H1 (cell line): ENCODE results near the gene BCAR3. TPM values are rescaled to one million over a fixed set of nuclear protein-coding genes. Genes with fewer than 3 reads are reported as not detected.

Experiments
- CTCF ChIA-PET: fragments of 300-600 bp; sonication (Branson Sonifier 250); formaldehyde crosslinking; loops from one replicate; lab custom pipeline; 2021; ENCODE audit not compliant: partially characterized antibody; lab: Charles Lee
- POLR2A ChIA-PET: fragments of 300-600 bp; sonication (Branson Sonifier 250); formaldehyde crosslinking; loops from one replicate; lab custom pipeline; 2021; ENCODE audit warnings: inconsistent platforms; ENCODE audit not compliant: partially characterized antibody; lab: Charles Lee
- DNase-seq, 2 experiments: peaks; one replicate each; pipeline versions ENCODE4 v3.0.0 to v3.0.0-alpha.2; 2010 to 2022; ENCODE audit warnings: low spot score in 2 of 2, low read depth in 1 of 2, mixed read lengths in 1 of 2
- FAIRE-seq: peaks from 2 replicates; lab custom pipeline; 2011; peaks lifted over from hg19 to GRCh38; lab: Jason Lieb, UNC
- H2AFZ ChIP-seq: 2 replicates; pipeline ENCODE4 v1.8.1; 2012; ENCODE audit warnings: low read length, inconsistent platforms
- H2AK5ac ChIP-seq: 2 replicates; pipeline ENCODE4 v1.6.1; 2013; ENCODE audit warnings: low read depth, low read length
- H2BK120ac ChIP-seq: replicated peaks from 2 replicates; pipeline ENCODE3; 2013; ENCODE audit warnings: low read depth, low read length, inconsistent platforms
- H2BK12ac ChIP-seq: 2 replicates; pipeline ENCODE4 v1.6.1; 2013; ENCODE audit warnings: low read depth, low read length
- H2BK15ac ChIP-seq: 2 replicates; pipeline ENCODE4 v1.6.1; 2013; ENCODE audit warnings: low read length
- H2BK20ac ChIP-seq: 2 replicates; pipeline ENCODE4 v1.6.1; 2013; ENCODE audit warnings: low read length
- H2BK5ac ChIP-seq: 2 replicates; pipeline ENCODE4 v1.6.1; 2013; ENCODE audit warnings: low read depth, low read length
- H3K14ac ChIP-seq: 2 replicates; pipeline ENCODE4 v1.6.1; 2013; ENCODE audit warnings: inconsistent platforms; ENCODE audit not compliant: insufficient read length
- H3K18ac ChIP-seq: 2 replicates; pipeline ENCODE4 v1.6.1; 2013; ENCODE audit warnings: low read length; ENCODE audit errors: extremely low read depth
- H3K23ac ChIP-seq: 2 replicates; pipeline ENCODE4 v1.6.1; 2013; ENCODE audit warnings: inconsistent platforms; ENCODE audit not compliant: insufficient read length
- H3K23me2 ChIP-seq: 2 replicates; pipeline ENCODE4 v1.6.1; 2013; ENCODE audit warnings: low read depth, low read length
- H3K27ac ChIP-seq: 2 replicates; pipeline ENCODE4 v1.6.1; 2011; ENCODE audit warnings: low read depth, low read length, inconsistent platforms
- H3K27me3 ChIP-seq, 4 experiments: replicated peaks in 1 of 4; 1 replicate in 1 of 4; 2 replicates in 3 of 4; pipeline versions ENCODE4 v1.6.1 to v1.8.1; 2011 to 2013; ENCODE audit warnings: low read length in 3 of 4, mild to moderate bottlenecking in 3 of 4, inconsistent platforms in 2 of 4, mixed read lengths in 2 of 4, moderate library complexity in 1 of 4; ENCODE audit not compliant: control insufficient read depth in 3 of 4, insufficient read depth in 3 of 4; ENCODE audit errors: extremely low read depth in 1 of 4
- H3K36me3 ChIP-seq, 4 experiments: 2 replicates each; pipeline versions ENCODE4 v1.6.1 to v1.8.1; 2011 to 2013; ENCODE audit warnings: mild to moderate bottlenecking in 4 of 4, low read length in 3 of 4, moderate library complexity in 2 of 4, control low read depth in 1 of 4, inconsistent platforms in 1 of 4; ENCODE audit not compliant: insufficient read depth in 4 of 4, control insufficient read depth in 2 of 4
- H3K4ac ChIP-seq: replicated peaks from 2 replicates; pipeline ENCODE3; 2013; ENCODE audit warnings: low read length, low read depth, mixed read lengths, inconsistent platforms; ENCODE audit not compliant: insufficient read length
- H3K4me1 ChIP-seq, 4 experiments: replicated peaks in 1 of 4; 1 replicate in 1 of 4; 2 replicates in 3 of 4; pipeline versions ENCODE4 v1.6.1 to v1.8.1; 2011 to 2013; ENCODE audit warnings: low read length in 3 of 4, inconsistent platforms in 2 of 4, mixed read lengths in 1 of 4; ENCODE audit not compliant: insufficient read depth in 4 of 4, control insufficient read depth in 3 of 4
- H3K4me2 ChIP-seq, 2 experiments: 2 replicates each; pipeline versions ENCODE4 v1.6.1 to v1.8.1; 2011 to 2013; ENCODE audit warnings: low read depth in 2 of 2, low read length in 2 of 2, control low read depth in 1 of 2, inconsistent platforms in 1 of 2, mild to moderate bottlenecking in 1 of 2; ENCODE audit not compliant: insufficient read depth in 1 of 2
- H3K4me3 ChIP-seq, 4 experiments: fragments of 200-600, 300-600 bp in 1 of 4; sonication (generic), shearing (Covaris generic), sonication (Bioruptor Twin) in 1 of 4; 2 replicates each; pipeline versions ENCODE4 v1.5.1 to v1.8.1; 2011 to 2016; ENCODE audit warnings: low read length in 4 of 4, low read depth in 3 of 4, control low read depth in 2 of 4, inconsistent platforms in 2 of 4, mild to moderate bottlenecking in 2 of 4, mixed read lengths in 1 of 4, moderate library complexity in 1 of 4; ENCODE audit not compliant: insufficient read depth in 2 of 4; ENCODE audit errors: extremely low read depth in 1 of 4
- H3K56ac ChIP-seq: replicated peaks from 2 replicates; pipeline ENCODE3; 2013; ENCODE audit warnings: low read depth, mild to moderate bottlenecking, mixed read lengths, low read length, inconsistent platforms; ENCODE audit not compliant: insufficient read length
- H3K79me1 ChIP-seq: 2 replicates; pipeline ENCODE4 v1.6.1; 2013; ENCODE audit warnings: low read depth, low read length, control low read depth
- H3K79me2 ChIP-seq, 2 experiments: 2 replicates each; pipeline versions ENCODE4 v1.6.1 to v1.8.1; 2012 to 2013; ENCODE audit warnings: low read length in 2 of 2, mild to moderate bottlenecking in 2 of 2, inconsistent platforms in 1 of 2; ENCODE audit not compliant: insufficient read depth in 2 of 2, control insufficient read depth in 1 of 2
- H3K9ac ChIP-seq, 4 experiments: replicated peaks in 1 of 4; 1 replicate in 1 of 4; 2 replicates in 3 of 4; pipeline versions ENCODE4 v1.6.1 to v1.8.1; 2011 to 2013; ENCODE audit warnings: low read depth in 3 of 4, low read length in 3 of 4, control low read depth in 2 of 4, mild to moderate bottlenecking in 2 of 4, moderate library complexity in 2 of 4, inconsistent platforms in 1 of 4; ENCODE audit errors: extremely low read depth in 1 of 4
- H3K9me3 ChIP-seq, 2 experiments: 2 replicates each; pipeline versions ENCODE4 v1.6.1 to v1.8.1; 2012 to 2013; ENCODE audit warnings: mild to moderate bottlenecking in 2 of 2, moderate library complexity in 2 of 2, control low read depth in 1 of 2, inconsistent platforms in 1 of 2, low read depth in 1 of 2, low read length in 1 of 2, mixed read lengths in 1 of 2; ENCODE audit not compliant: insufficient read depth in 2 of 2
- H4K20me1 ChIP-seq, 2 experiments: replicated peaks in 1 of 2; 2 replicates each; pipeline versions ENCODE3 to v1.8.1; 2011 to 2013; ENCODE audit warnings: inconsistent platforms in 2 of 2, low read length in 2 of 2, mild to moderate bottlenecking in 1 of 2; ENCODE audit not compliant: insufficient read depth in 2 of 2, control insufficient read depth in 1 of 2
- H4K5ac ChIP-seq: 2 replicates; pipeline ENCODE4 v1.6.1; 2013; ENCODE audit warnings: low read length, low read depth, mixed read lengths, inconsistent platforms; ENCODE audit not compliant: insufficient read length
- H4K8ac ChIP-seq: 2 replicates; pipeline ENCODE4 v1.8.0; 2013; ENCODE audit warnings: mild to moderate bottlenecking, moderate library complexity, low read length, inconsistent platforms; ENCODE audit not compliant: insufficient read depth; ENCODE audit errors: extremely low read depth
- H4K91ac ChIP-seq: replicated peaks from 2 replicates; pipeline ENCODE3; 2013; ENCODE audit warnings: low read length, mixed read lengths, inconsistent platforms; ENCODE audit not compliant: insufficient read length
- BACH1 ChIP-seq: IDR thresholded peaks from 2 replicates; pipeline ENCODE4 v1.6.1; 2012; ENCODE audit warnings: low read length, improper control_type of control experiment
- WGBS, 2 experiments: shearing (Covaris generic) in 1 of 2; methylation state at CpG; one replicate each; pipeline versions ENCODE4 v1.1.6 to v1.1.7; 2013 to 2015; ENCODE audit warnings: low lambda C conversion rate in 2 of 2, mixed read lengths in 2 of 2, inconsistent platforms in 1 of 2, low coverage in 1 of 2, missing lambda C conversion rate in 1 of 2; ENCODE audit not compliant: insufficient replicate concordance in 2 of 2, insufficient coverage in 1 of 2, insufficient read length in 1 of 2; ENCODE audit errors: extremely low coverage in 1 of 2, missing lambda C conversion rate in 1 of 2; 5-methylcytosine and 5-hydroxymethylcytosine counted together
- polyA plus RNA-seq, 7 experiments: library from polyadenylated mRNA; depleted of rRNA in 3 of 7; stranded (reverse) in 5 of 7; unstranded in 2 of 7; fragments of >200 nt in 5 of 7; fragments of 200-250 nt in 2 of 7; gene quantifications; 1 replicate in 5 of 7; 2 replicates in 1 of 7; 4 replicates in 1 of 7; pipeline versions ENCODE4 v1.2.1 to v1.2.3, GENCODE V29; 2011 to 2013; ENCODE audit warnings: missing spikeins in 2 of 7, mixed read lengths in 2 of 7
- total RNA-seq: library from RNA; stranded (reverse); fragmentation: NEBNext Ultra II Directional; extraction: Animal tissue kit (Norgen Biotek cat#: 25700); gene quantifications from 2 replicates; pipeline ENCODE4 v1.2.1, GENCODE V29; 2021
- TF ChIP-seq, protein P1 (sequence below): IDR thresholded peaks from 2 replicates; pipeline ENCODE4 v1.6.1; 2012; ENCODE audit warnings: inconsistent platforms

The BCAR3 gene
- total and polyA plus RNA-seq, 2 of the 8 experiments (the other 6 are each of a cell fraction or from before 2014, with no cell fraction given) = 5.6 to 9.2 TPM

DNA sequence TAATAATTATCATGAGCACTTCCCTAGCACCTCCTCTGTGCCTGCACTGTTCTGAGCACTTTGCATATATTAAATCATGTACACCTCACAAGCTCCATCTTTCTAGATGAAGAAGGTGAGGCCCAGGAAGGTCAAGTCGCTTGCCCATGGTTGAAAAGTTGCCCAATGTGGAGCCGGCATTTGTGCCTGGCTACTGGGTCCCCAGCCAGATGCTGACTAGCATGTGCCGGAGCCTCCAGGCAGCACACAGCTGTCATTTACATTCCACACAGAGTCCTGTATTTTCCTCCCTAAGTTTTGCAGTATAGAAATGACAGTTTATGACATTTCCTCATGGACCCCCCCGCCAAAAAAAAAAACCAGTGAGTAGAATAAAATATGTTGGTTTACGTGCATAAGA is 94.3 kb downstream of the BCAR3 start:
- POLR2A ChIA-PET = interaction anchor here (0.6 kb wide), 1 partner anchor 237 kb away, joined by 3 read pairs; no protein-coding TSS in a partner anchor
- Histone ChIP-seq H2AFZ (no peak overlapping the region), H4K5ac (no peak overlapping the region), H3K4me2 (no peak overlapping the region), H3K4me1 (no peaks in the 10 kb centered on the region; a peak in 1 of 7 replicates), H2BK20ac (no peak overlapping the region), H3K56ac (no peak overlapping the region), H3K9me3 (no peaks in the 10 kb centered on the region), H3K23me2 (no peaks in the 10 kb centered on the region), H3K14ac (no peak overlapping the region), H3K79me2 (no peaks in the 10 kb centered on the region), H2AK5ac (no peak overlapping the region), H4K91ac (no peak overlapping the region), H3K27me3 (no peaks in the 10 kb centered on the region), H3K23ac (no peak overlapping the region), H3K79me1 (no peaks in the 10 kb centered on the region), H3K4me3 (no peak overlapping the region), H2BK120ac (no peak overlapping the region), H3K27ac (no peak overlapping the region), H2BK5ac (no peak overlapping the region), H3K36me3 (peaks cover 0 to 10% (median 2%) of the 10 kb centered on the region in 4 experiments; a peak in 3 of 8 replicates), H4K8ac (no peak overlapping the region), H3K4ac (no peak overlapping the region), H2BK15ac (no peak overlapping the region), H2BK12ac (no peak overlapping the region), H3K9ac (no peak overlapping the region), H4K20me1 (no peaks in the 10 kb centered on the region), H3K18ac (no peak overlapping the region)
- TF ChIP-seq, protein P1, sequence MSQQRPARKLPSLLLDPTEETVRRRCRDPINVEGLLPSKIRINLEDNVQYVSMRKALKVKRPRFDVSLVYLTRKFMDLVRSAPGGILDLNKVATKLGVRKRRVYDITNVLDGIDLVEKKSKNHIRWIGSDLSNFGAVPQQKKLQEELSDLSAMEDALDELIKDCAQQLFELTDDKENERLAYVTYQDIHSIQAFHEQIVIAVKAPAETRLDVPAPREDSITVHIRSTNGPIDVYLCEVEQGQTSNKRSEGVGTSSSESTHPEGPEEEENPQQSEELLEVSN = no peak
- no peak for TF ChIP-seq BACH1
- CTCF ChIA-PET = interaction anchor here (0.5 to 2.0 kb wide), 9 partner anchors 26 to 287 kb away, joined by 3 to 7 read pairs (median 4); no protein-coding TSS in a partner anchor
- FAIRE-seq (no peak), DNase-seq (no peak)
- 84% methylated on average over 5 of the region's 5 CpGs; no CpG with 5 or more reads in 1 of the 2 experiments for WGBS, 2 experiments
